Body of pancreas (tissue), 4 donors: ENCODE results near the gene UQCRFS1. TPM values are rescaled to one million over a fixed set of nuclear protein-coding genes. Genes with fewer than 3 reads are reported as not detected.

Source experiments
- ATAC-seq: fragments of 150-250 bp; one replicate; pipeline ENCODE4 v1.9.1; 2016
- DNase-seq, 4 donors: peaks; one replicate each; pipeline ENCODE4 v3.0.0-alpha.2; 2019
- H3K27ac ChIP-seq, 4 donors: fragments of 200-600 bp; sonication (generic); 1 replicate in 3 of 4; 2 replicates in 1 of 4; pipeline versions ENCODE4 v1.5.1 to v1.6.1; 2016 to 2019; ENCODE audit warnings: mild to moderate bottlenecking in 1 of 4, mixed read lengths in 1 of 4, moderate library complexity in 1 of 4
- H3K27me3 ChIP-seq, 2 donors: fragments of 200-600 bp; sonication (generic); one replicate each; pipeline ENCODE4 v1.6.0; 2016; ENCODE audit warnings: mild to moderate bottlenecking in 1 of 2
- H3K36me3 ChIP-seq, 2 donors: fragments of 200-600 bp; sonication (generic); replicated peaks in 1 of 2; 2 replicates each; pipeline ENCODE4 v1.5.1; 2016; ENCODE audit warnings: low read depth in 2 of 2; ENCODE audit not compliant: insufficient read depth in 1 of 2
- H3K4me1 ChIP-seq: fragments of 200-600 bp; sonication (generic); one replicate; pipeline ENCODE4 v1.6.0; 2016
- H3K4me3 ChIP-seq, 2 donors: fragments of 200-600 bp; sonication (generic); 1 replicate in 1 of 2; 2 replicates in 1 of 2; pipeline ENCODE4 v1.5.1; 2016 to 2019
- H3K9me3 ChIP-seq, 3 donors: fragments of 200-600 bp; sonication (generic); 1 replicate in 2 of 3; 2 replicates in 1 of 3; pipeline ENCODE4 v1.5.1; 2016
- POLR2A ChIP-seq, 3 donors: fragments of 450-650 bp; IDR thresholded peaks; one replicate each; pipeline ENCODE4 v1.6.1; 2016; ENCODE audit warnings: antibody characterized with exemption in 3 of 3, mild to moderate bottlenecking in 2 of 3
- WGBS, 2 donors: methylation state at CpG; one replicate each; pipeline ENCODE4 v1.1.5; 2017; 5-methylcytosine and 5-hydroxymethylcytosine counted together
- intact Hi-C: fragments of 100-400 bp; cut with DNase I; formaldehyde crosslinking; loops from one replicate; pipeline ENCODE4 v1.15.1; 2023
- total RNA-seq, 2 donors: library from RNA; depleted of rRNA; stranded (reverse); fragments of >200 nt; gene quantifications; one replicate each; pipeline ENCODE4 v1.1.0, GENCODE V29; 2016
- TF ChIP-seq, protein P1 (sequence below), 7 experiments: fragments of 450-650 bp in 4 of 7; fragments of 200-600 bp in 3 of 7; sonication (generic) in 3 of 7; IDR thresholded peaks; one replicate each; pipeline ENCODE4 v1.5.1; 2016 to 2019; ENCODE audit warnings: antibody characterized with exemption in 7 of 7

UQCRFS1 gene
- total RNA-seq, 2 donors from 2014 or later: 12.5 to 15.3 TPM

DNA sequence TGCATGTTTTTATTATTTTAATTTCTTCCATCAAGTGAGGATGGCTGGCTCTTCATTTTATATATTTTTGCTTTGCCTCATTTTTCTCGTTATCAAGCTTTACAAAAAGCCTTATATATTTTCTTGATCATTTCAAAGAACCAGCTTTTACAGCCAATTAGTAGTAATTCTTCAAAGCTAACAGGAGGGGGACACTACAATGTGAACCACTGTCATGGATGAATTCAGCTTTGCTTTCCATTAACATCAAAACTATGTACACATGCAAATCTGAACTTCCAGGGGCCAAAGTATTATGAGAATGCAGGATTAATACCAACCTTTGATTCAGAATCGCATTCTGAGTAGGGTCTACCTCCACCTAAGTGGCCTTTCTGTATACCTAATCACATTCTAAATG, 11.1 kb downstream of the UQCRFS1 start:
- intact Hi-C loops: no loop called here
- H3K36me3 ChIP-seq: peaks cover 0 to 4% of the 10 kb centered on the region in 2 donors
- 89 to 96% methylated on average over 2 of the region's 2 CpGs for WGBS, 2 donors
- H3K4me1 ChIP-seq: no peaks in the 10 kb centered on the region
- no peak overlapping the region for H3K27ac ChIP-seq
- H3K9me3 ChIP-seq: no peaks in the 10 kb centered on the region
- TF ChIP-seq, protein P1, sequence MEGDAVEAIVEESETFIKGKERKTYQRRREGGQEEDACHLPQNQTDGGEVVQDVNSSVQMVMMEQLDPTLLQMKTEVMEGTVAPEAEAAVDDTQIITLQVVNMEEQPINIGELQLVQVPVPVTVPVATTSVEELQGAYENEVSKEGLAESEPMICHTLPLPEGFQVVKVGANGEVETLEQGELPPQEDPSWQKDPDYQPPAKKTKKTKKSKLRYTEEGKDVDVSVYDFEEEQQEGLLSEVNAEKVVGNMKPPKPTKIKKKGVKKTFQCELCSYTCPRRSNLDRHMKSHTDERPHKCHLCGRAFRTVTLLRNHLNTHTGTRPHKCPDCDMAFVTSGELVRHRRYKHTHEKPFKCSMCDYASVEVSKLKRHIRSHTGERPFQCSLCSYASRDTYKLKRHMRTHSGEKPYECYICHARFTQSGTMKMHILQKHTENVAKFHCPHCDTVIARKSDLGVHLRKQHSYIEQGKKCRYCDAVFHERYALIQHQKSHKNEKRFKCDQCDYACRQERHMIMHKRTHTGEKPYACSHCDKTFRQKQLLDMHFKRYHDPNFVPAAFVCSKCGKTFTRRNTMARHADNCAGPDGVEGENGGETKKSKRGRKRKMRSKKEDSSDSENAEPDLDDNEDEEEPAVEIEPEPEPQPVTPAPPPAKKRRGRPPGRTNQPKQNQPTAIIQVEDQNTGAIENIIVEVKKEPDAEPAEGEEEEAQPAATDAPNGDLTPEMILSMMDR (IDR thresholded peaks at IDR 0.05): no peak
- no peak for TF ChIP-seq POLR2A (IDR thresholded peaks at IDR 0.05)
- no peak overlapping the region for H3K4me3 ChIP-seq
- ATAC-seq: no peak
- DNase-seq: no peak
- no peaks in the 10 kb centered on the region for H3K27me3 ChIP-seq

DNA sequence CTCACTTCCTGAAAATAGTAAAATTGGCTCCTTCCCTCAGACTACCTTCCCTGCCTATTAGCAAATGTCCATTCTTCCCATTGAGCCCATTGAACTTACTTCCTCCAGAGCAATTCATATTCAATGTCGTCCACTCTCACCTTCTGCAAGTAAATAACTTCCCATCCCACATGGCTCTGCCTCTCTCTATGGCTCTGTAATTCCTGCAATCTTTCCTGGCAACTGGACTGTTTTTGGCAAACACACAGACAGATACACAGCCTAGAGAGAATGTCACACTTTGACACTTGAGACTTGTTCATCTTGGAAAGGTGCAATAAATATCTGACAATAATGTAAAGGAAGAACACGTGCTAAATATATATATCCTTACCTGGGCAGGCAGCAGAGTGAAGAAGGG, 18.3 kb downstream of the UQCRFS1 start:
- H3K9me3 ChIP-seq: no peaks in the 10 kb centered on the region
- no peak overlapping the region for H3K4me3 ChIP-seq
- H3K36me3 ChIP-seq: no peaks in the 10 kb centered on the region
- no peak overlapping the region for H3K27ac ChIP-seq
- no peak for TF ChIP-seq POLR2A (IDR thresholded peaks at IDR 0.05)
- TF ChIP-seq, protein P1 (IDR thresholded peaks at IDR 0.05): no peak
- H3K27me3 ChIP-seq: no peaks in the 10 kb centered on the region
- WGBS, 2 donors: 21 to 53% methylated on average over 2 of the region's 2 CpGs
- H3K4me1 ChIP-seq: no peaks in the 10 kb centered on the region
- intact Hi-C loops: no loop called here
- ATAC-seq: no peak
- no peak for DNase-seq

DNA sequence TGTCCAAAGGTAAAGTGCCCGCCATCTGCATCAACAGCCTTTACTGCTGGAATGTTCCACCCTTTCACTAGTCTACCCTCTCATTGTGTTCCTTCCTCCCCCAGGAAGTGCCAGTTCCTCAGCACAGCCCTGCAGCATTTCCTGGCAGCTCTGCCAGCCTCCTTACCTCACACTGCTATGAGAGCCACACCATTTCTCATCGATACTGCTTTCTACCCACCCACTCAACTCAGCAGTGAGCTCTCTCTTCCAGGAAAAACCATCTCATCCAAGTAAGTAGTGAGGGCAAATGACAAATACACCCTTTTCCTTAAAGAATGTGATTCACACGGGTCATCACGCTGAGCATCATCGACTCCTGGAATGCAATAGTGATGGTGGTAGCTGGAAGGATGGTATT, 19.8 kb downstream of the UQCRFS1 start:
- intact Hi-C loops: no loop called here
- 58 to 81% methylated on average over 5 of the region's 5 CpGs for WGBS, 2 donors

DNA sequence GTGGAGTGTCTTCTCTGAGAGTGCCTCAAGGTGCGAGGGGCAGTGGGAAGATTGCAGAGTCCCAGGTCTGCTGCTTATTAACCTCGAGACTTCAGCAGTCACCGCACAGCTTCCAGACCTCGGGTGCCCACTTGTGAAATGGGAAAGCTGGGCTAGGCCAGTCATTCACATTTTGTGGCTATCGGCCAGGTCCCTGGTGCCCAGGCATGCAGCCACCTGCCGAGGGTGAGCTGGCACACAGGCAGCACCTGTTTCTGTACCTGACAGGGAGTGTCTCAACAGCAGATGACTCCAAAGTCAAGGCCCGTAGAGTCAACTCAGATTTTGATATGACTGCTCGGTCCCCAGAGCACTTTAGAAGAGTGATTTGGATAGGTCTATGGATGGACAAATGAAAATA, 21.9 kb downstream of the UQCRFS1 start:
- 68 to 76% methylated on average over 4 to 8 of the region's 8 CpGs for WGBS, 2 donors
- no peaks in the 10 kb centered on the region for H3K27me3 ChIP-seq
- H3K4me1 ChIP-seq: no peaks in the 10 kb centered on the region
- no peak for TF ChIP-seq POLR2A (IDR thresholded peaks at IDR 0.05)
- ATAC-seq (no peak), DNase-seq (no peak)
- H3K9me3 ChIP-seq: no peaks in the 10 kb centered on the region
- no peak overlapping the region for H3K4me3 ChIP-seq
- no peaks in the 10 kb centered on the region for H3K36me3 ChIP-seq
- no peak overlapping the region for H3K27ac ChIP-seq
- intact Hi-C loops: no loop called here

More for the DNA sequence above, 19.8 kb downstream of the UQCRFS1 start:
- no peak for DNase-seq
- H3K9me3 ChIP-seq: no peaks in the 10 kb centered on the region
- H3K27me3 ChIP-seq: no peaks in the 10 kb centered on the region
- H3K4me1 ChIP-seq: no peaks in the 10 kb centered on the region
- TF ChIP-seq, protein P1 (IDR thresholded peaks at IDR 0.05): no peak
- no peak for TF ChIP-seq POLR2A (IDR thresholded peaks at IDR 0.05)
- no peaks in the 10 kb centered on the region for H3K36me3 ChIP-seq
- no peak for ATAC-seq
- H3K4me3 ChIP-seq: no peak overlapping the region
- H3K27ac ChIP-seq: no peak overlapping the region

- Histone ChIP-seq H3K9me3 (no peaks in the 10 kb centered on the region), H3K27ac (no peak overlapping the region), H3K36me3 (no peaks in the 10 kb centered on the region), H3K4me3 (no peak overlapping the region), H3K27me3 (no peaks in the 10 kb centered on the region), H3K4me1 (no peaks in the 10 kb centered on the region)
- TF ChIP-seq, protein P1 (IDR thresholded peaks at IDR 0.05): no peak
- TF ChIP-seq POLR2A (IDR thresholded peaks at IDR 0.05): no peak
- WGBS, 2 donors: 80 to 86% methylated on average over 6 of the region's 6 CpGs
- intact Hi-C loops: no loop called here
- no peak for ATAC-seq
- DNase-seq: no peak
Measured at GRCh38 chr19:29189033-29189360, 24.0 kb downstream of the UQCRFS1 start.
